SK-N-DZ (cell line): ENCODE results near the gene TFEB.
"Not testable (repeated sequence)": the region's sequence is repeated elsewhere in the genome, so short reads cannot be mapped to it uniquely, and the experiment has no call there.

Source experiments
- DNase-seq: peaks from one replicate; pipeline ENCODE4 v3.0.0-alpha.2; 2015; ENCODE audit warnings: low spot score

TFEB gene

GRCh38 chr6:41766043-41766664 lies 30.7 kb upstream of the TFEB start:
- DNase-seq = not testable (repeated sequence)

- DNase-seq = no peak
Observed at GRCh38 chr6:41763470-41763869, 28.1 kb upstream of the TFEB start.

- DNase-seq = no peak
Observed at GRCh38 chr6:41759905-41760579, 24.6 kb upstream of the TFEB start.

GRCh38 chr6:41759106-41759904 lies 23.9 kb upstream of the TFEB start:
- DNase-seq = no peak

- DNase-seq = peak; percentile 52
Observed at GRCh38 chr6:41758641-41759035, 23.2 kb upstream of the TFEB start.

GRCh38 chr6:41757931-41758640 lies 22.7 kb upstream of the TFEB start:
- no peak for DNase-seq

GRCh38 chr6:41757271-41757670 lies 21.9 kb upstream of the TFEB start:
- DNase-seq = no peak

GRCh38 chr6:41756354-41756753 lies 20.9 kb upstream of the TFEB start:
- peak; percentile 58 for DNase-seq

GRCh38 chr6:41755895-41756294 lies 20.5 kb upstream of the TFEB start:
- no peak for DNase-seq

GRCh38 chr6:41750374-41750773 lies 15.0 kb upstream of the TFEB start:
- no peak for DNase-seq

- DNase-seq = no peak
Observed at GRCh38 chr6:41748542-41748941, 13.1 kb upstream of the TFEB start.

- DNase-seq = no peak
Observed at GRCh38 chr6:41748102-41748477, 12.7 kb upstream of the TFEB start.

- DNase-seq = no peak
Observed at GRCh38 chr6:41747256-41748101, 12.1 kb upstream of the TFEB start, which contains the start of gene PGC. TSS of gene PGC (minus strand) at chr6:41747397. CDS start at chr6:41747334, 63 bp downstream.

- DNase-seq = no peak
Observed at GRCh38 chr6:41746107-41746506, 10.7 kb upstream of the TFEB start.

GRCh38 chr6:41744236-41744787 lies 8.9 kb upstream of the TFEB start:
- DNase-seq = no peak

- DNase-seq = no peak
Observed at GRCh38 chr6:41743406-41744235, 8.2 kb upstream of the TFEB start.

- DNase-seq = no peak
Observed at GRCh38 chr6:41741625-41742490, 6.5 kb upstream of the TFEB start.

GRCh38 chr6:41740366-41741162 lies 5.2 kb upstream of the TFEB start:
- DNase-seq = no peak
